ENCODE results near the gene CNTN4. TPM values are rescaled to one million over a fixed set of nuclear protein-coding genes. Genes with fewer than 3 reads are reported as not detected.

CNTN4 gene
- total and polyA plus RNA-seq, 2 experiments from 2014 or later: 0.91 to 4.0 TPM

- TF ChIP-seq ZNF462 (CRISPR knock-in tag; IDR thresholded peaks at IDR 0.05) (no peak), EZH2phosphoT487 (IDR thresholded peaks at IDR 0.05; ENCODE audit: unreplicated experiment) (no peak), POLR2AphosphoS5 (IDR thresholded peaks at IDR 0.05; ENCODE audit: low read depth) (no peak), JUNB (IDR thresholded peaks at IDR 0.05; ENCODE audit: unreplicated experiment) (no peak)
Measured at GRCh38 chr3:2334921-2335320, 236.3 kb downstream of the CNTN4 start (continued).

- Histone ChIP-seq H3K4me1 (ENCODE audit: insufficient read depth) (no peaks in the 10 kb centered on the region; the same call in 1 of the 2 replicates), H4K20me1 (replicated peaks; ENCODE audit: insufficient read depth) (no peaks in the 10 kb centered on the region), H3K36me3 (ENCODE audit: insufficient read depth) (no peaks in the 10 kb centered on the region; the same call in 1 of the 2 replicates), H2AFZ (no peak overlapping the region), H3K79me2 (replicated peaks; ENCODE audit: insufficient read depth) (no peaks in the 10 kb centered on the region), H3K9me2 (ENCODE audit: insufficient read depth) (no peaks in the 10 kb centered on the region), H3K4me2 (no peak overlapping the region), H3F3A (replicated peaks; ENCODE audit: low read depth) (no peaks in the 10 kb centered on the region), H3K27me3 (ENCODE audit: insufficient read depth) (no peaks in the 10 kb centered on the region), H3K4me3 (no peak overlapping the region), H3K27ac (ENCODE audit: low read depth) (no peak overlapping the region)
- Mint-ChIP-seq H3K9me3 (peaks cover 92% of the 10 kb centered on the region), H3K36me3 (ENCODE audit: low read depth) (peaks cover 30% of the 10 kb centered on the region), H3K4me3 (no peak overlapping the region), H3K27ac (no peak overlapping the region), H3K4me1 (no peaks in the 10 kb centered on the region), H3K27me3 (ENCODE audit: insufficient read depth, low read depth, poor library complexity) (peaks cover 6% of the 10 kb centered on the region)
- ATAC-seq: no peak
- no peak for DNase-seq (ENCODE audit: low spot score)
- TF ChIP-seq POLR2AphosphoS5 (IDR thresholded peaks at IDR 0.05; ENCODE audit: low read depth) (no peak), EZH2phosphoT487 (IDR thresholded peaks at IDR 0.05; ENCODE audit: unreplicated experiment) (no peak), REST (IDR thresholded peaks at IDR 0.05; ENCODE audit: unreplicated experiment) (no peak), EZH2 (IDR thresholded peaks at IDR 0.05; ENCODE audit: low read depth, unreplicated experiment) (no peak), CTCF (conservative IDR thresholded peaks at IDR 0.05; ENCODE audit: low read depth in 2 of 2) (no peak)
Measured at GRCh38 chr3:2343031-2343682, 244.5 kb downstream of the CNTN4 start.

All from GM23338 (cell line).